OCI-LY7 (cell line): Measurements from ENCODE around the gene OR2A5.

Source experiments
- EZH2phosphoT487 ChIP-seq: fragments of 200-600 bp; sonication (generic); IDR thresholded peaks from 2 replicates; pipeline ENCODE4 v1.6.1; 2018; ENCODE audit warnings: low read depth, borderline replicate concordance, mild to moderate bottlenecking, mixed run types, antibody characterized with exemption, low read length, moderate library complexity, mixed read lengths
- TF ChIP-seq, protein P1 (sequence below): fragments of 200-600 bp; sonication (generic); conservative IDR thresholded peaks from 2 replicates; pipeline ENCODE4 v1.5.1; 2014; ENCODE audit warnings: mild to moderate bottlenecking, antibody characterized with exemption, low read length, moderate library complexity, mixed read lengths

DNA sequence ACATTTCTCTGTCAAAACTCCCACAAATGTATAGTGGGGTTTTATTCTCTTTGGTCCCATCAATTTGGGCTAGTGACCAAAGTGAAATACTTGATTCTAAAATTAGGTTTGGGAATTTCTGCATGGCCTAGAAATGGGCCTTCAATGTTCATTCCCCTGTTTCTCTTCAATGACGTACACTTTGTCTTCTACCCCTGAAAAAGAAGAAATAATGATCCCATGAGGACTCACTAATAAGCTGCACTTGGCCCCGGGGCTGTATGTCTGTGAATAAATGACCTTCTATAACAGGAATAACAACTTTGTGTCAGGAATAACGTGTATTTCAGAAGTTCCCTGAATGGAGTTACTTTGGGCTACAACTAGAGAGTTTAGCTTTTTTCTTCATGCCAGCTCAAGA is 28.4 kb upstream of the OR2A5 start:
- no peak for TF ChIP-seq EZH2phosphoT487
- TF ChIP-seq, protein P1, sequence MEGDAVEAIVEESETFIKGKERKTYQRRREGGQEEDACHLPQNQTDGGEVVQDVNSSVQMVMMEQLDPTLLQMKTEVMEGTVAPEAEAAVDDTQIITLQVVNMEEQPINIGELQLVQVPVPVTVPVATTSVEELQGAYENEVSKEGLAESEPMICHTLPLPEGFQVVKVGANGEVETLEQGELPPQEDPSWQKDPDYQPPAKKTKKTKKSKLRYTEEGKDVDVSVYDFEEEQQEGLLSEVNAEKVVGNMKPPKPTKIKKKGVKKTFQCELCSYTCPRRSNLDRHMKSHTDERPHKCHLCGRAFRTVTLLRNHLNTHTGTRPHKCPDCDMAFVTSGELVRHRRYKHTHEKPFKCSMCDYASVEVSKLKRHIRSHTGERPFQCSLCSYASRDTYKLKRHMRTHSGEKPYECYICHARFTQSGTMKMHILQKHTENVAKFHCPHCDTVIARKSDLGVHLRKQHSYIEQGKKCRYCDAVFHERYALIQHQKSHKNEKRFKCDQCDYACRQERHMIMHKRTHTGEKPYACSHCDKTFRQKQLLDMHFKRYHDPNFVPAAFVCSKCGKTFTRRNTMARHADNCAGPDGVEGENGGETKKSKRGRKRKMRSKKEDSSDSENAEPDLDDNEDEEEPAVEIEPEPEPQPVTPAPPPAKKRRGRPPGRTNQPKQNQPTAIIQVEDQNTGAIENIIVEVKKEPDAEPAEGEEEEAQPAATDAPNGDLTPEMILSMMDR: no peak
